ENCODE measurements around the gene SH3BGR. TPM values are rescaled to one million over a fixed set of nuclear protein-coding genes. Genes with fewer than 3 reads are reported as not detected.

The SH3BGR gene
- total RNA-seq, 1 experiment from 2014 or later: 2.9 TPM

- TF ChIP-seq CTCF (conservative IDR thresholded peaks at IDR 0.05; ENCODE audit: low read depth, low read length) (no peak), EZH2 (IDR thresholded peaks at IDR 0.05; ENCODE audit: borderline replicate concordance, low read depth, low read length, poor library complexity, severe bottlenecking) (no peak)
- CTCF ChIA-PET: no interaction called here
- H3K4me1 ChIP-seq (ENCODE audit: insufficient read depth, low read length, poor library complexity, severe bottlenecking): no peaks in the 10 kb centered on the region
- DNase-seq (ENCODE audit: low spot score): no peak
- no peaks in the 10 kb centered on the region for H3K36me3 ChIP-seq (ENCODE audit: insufficient read depth, low read length, poor library complexity, severe bottlenecking)
- H3K9me3 ChIP-seq (ENCODE audit: low read depth, low read length, poor library complexity, severe bottlenecking): no peaks in the 10 kb centered on the region
- intact Hi-C loops (cut with micrococcal nuclease; ENCODE audit: unreplicated experiment): no loop called here
- POLR2A ChIA-PET (ENCODE audit: low non-redundant PET): no interaction called here
- H3K27ac ChIP-seq (ENCODE audit: low read depth, low read length, poor library complexity, severe bottlenecking): no peak overlapping the region
- H3K27me3 ChIP-seq (replicated peaks; ENCODE audit: insufficient read depth, low read depth, low read length, poor library complexity): no peaks in the 10 kb centered on the region
- BruUV-seq (replicated peaks): no TSS peak
- no peak overlapping the region for H3K4me3 ChIP-seq (ENCODE audit: low read depth, low read length, poor library complexity, severe bottlenecking)
Observed at GRCh38 chr21:39527067-39527595, 75.4 kb downstream of the SH3BGR start.

GRCh38 chr21:39527664-39528381 is 76.1 kb downstream of the SH3BGR start:
- POLR2A ChIA-PET (ENCODE audit: low non-redundant PET): no interaction called here
- Histone ChIP-seq H3K36me3 (ENCODE audit: insufficient read depth, low read length, poor library complexity, severe bottlenecking) (no peaks in the 10 kb centered on the region), H3K27me3 (replicated peaks; ENCODE audit: insufficient read depth, low read depth, low read length, poor library complexity) (no peaks in the 10 kb centered on the region), H3K27ac (ENCODE audit: low read depth, low read length, poor library complexity, severe bottlenecking) (no peak overlapping the region), H3K4me1 (ENCODE audit: insufficient read depth, low read length, poor library complexity, severe bottlenecking) (no peaks in the 10 kb centered on the region), H3K4me3 (ENCODE audit: low read depth, low read length, poor library complexity, severe bottlenecking) (no peak overlapping the region), H3K9me3 (ENCODE audit: low read depth, low read length, poor library complexity, severe bottlenecking) (no peaks in the 10 kb centered on the region)
- intact Hi-C loops (cut with micrococcal nuclease; ENCODE audit: unreplicated experiment): no loop called here
- CTCF ChIA-PET: no interaction called here
- DNase-seq (ENCODE audit: low spot score): no peak
- TF ChIP-seq EZH2 (IDR thresholded peaks at IDR 0.05; ENCODE audit: borderline replicate concordance, low read depth, low read length, poor library complexity, severe bottlenecking): no peak
- no peak for TF ChIP-seq CTCF (conservative IDR thresholded peaks at IDR 0.05; ENCODE audit: low read depth, low read length)
- BruUV-seq (replicated peaks): no TSS peak

GRCh38 chr21:39529026-39529425 is 77.3 kb downstream of the SH3BGR start:
- Histone ChIP-seq H3K27me3 (replicated peaks; ENCODE audit: insufficient read depth, low read depth, low read length, poor library complexity) (no peaks in the 10 kb centered on the region), H3K36me3 (ENCODE audit: insufficient read depth, low read length, poor library complexity, severe bottlenecking) (no peaks in the 10 kb centered on the region), H3K9me3 (ENCODE audit: low read depth, low read length, poor library complexity, severe bottlenecking) (no peaks in the 10 kb centered on the region), H3K4me3 (ENCODE audit: low read depth, low read length, poor library complexity, severe bottlenecking) (no peak overlapping the region), H3K4me1 (ENCODE audit: insufficient read depth, low read length, poor library complexity, severe bottlenecking) (no peaks in the 10 kb centered on the region), H3K27ac (ENCODE audit: low read depth, low read length, poor library complexity, severe bottlenecking) (no peak overlapping the region)
- DNase-seq (ENCODE audit: low spot score): no peak
- TF ChIP-seq EZH2 (IDR thresholded peaks at IDR 0.05; ENCODE audit: borderline replicate concordance, low read depth, low read length, poor library complexity, severe bottlenecking) (no peak), CTCF (conservative IDR thresholded peaks at IDR 0.05; ENCODE audit: low read depth, low read length) (no peak)
- ChIA-PET CTCF (no interaction called here), POLR2A (ENCODE audit: low non-redundant PET) (no interaction called here)
- no TSS peak for BruUV-seq (replicated peaks)
- intact Hi-C loops (cut with micrococcal nuclease; ENCODE audit: unreplicated experiment): no loop called here
